A549 treated with ZK216348 at 1 μM for 4 hours (cell line): ENCODE data around the gene UCP3. TPM values are rescaled to one million over a fixed set of nuclear protein-coding genes. Genes with fewer than 3 reads are reported as not detected.

ENCODE experiments used
- total RNA-seq: library from RNA; stranded (reverse); fragments of 200-300 nt; extraction: Qiagen RNA extraction; gene quantifications from 5 replicates; pipeline ENCODE4 v1.2.3, GENCODE V29; 2022; ENCODE audit warnings: low read depth

Gene UCP3, protein sequence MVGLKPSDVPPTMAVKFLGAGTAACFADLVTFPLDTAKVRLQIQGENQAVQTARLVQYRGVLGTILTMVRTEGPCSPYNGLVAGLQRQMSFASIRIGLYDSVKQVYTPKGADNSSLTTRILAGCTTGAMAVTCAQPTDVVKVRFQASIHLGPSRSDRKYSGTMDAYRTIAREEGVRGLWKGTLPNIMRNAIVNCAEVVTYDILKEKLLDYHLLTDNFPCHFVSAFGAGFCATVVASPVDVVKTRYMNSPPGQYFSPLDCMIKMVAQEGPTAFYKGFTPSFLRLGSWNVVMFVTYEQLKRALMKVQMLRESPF
- 0.97 to 2.8 TPM (median 1.3 TPM) in 5 replicates for total RNA-seq

DNA sequence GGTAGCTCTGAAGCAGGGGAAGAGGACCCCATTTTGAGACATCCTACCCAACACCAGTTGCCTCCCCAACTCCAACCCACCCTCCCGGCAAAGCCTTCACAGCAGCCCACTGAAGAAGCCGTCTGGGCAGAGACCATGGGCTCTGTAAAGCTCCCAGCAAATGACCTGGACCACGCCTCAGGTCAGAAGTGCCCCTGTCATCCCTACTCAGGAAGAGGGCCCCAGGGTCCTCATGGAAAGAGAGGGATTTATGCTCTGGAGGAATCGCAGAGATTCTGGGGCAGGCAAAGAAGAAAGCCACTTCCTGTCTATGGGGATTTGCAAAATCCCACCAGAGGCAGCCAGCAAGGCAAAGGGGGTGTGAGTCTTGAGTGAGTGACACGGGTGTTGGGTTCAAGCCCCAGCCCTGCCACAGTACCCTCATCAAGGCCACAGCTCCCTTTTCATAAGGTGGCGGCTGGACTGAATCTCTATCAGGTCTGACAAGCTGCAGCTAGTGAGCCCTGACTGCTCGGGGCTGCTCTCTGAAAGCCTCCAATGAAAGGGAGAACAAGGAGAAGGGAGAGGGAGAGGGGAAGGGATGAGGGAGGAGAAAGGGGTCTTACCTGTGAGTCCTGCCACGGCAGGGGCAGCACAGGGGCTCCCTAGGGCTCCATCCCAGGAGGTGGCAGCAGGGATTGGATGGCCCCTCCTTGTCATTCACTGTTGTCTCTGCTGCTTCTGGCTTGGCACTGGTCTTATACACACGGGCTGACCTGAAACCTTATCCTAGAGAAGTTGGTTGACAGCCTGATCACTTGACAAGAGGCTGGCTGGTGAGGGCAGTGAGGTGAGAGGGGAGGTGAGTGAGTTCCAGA is at the start of gene UCP3:
Gene UCP3 (minus strand): TSS at position 713 of the 857 bp plus-strand sequence. CDS start 2,043 bp downstream, outside the sequence.

DNA sequence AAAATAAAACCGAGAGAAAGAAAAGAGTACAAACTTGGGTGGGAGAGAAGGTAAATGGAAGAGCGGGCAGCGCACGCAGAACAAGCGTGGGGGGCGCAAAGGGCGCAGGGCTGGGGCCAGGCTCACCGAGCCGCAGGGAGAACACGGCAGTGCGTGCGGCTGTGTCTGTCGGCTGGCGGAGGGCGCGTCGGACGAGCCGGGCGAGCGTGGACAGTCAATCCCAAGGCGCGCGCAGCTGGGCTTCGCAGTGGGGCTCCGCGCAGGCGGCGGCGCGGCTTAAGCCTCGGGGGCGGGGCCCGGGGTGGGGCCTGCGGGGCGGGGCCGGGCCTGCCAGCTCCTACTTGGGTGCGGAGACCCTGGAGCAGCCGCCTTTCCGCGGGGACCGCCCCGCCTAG is 26.3 kb downstream of the UCP3 start, which contains the start of gene UCP2:
Gene UCP2 (minus strand): TSS at position 249 of the 395 bp plus-strand sequence. CDS start 4,465 bp downstream, outside the sequence.

DNA sequence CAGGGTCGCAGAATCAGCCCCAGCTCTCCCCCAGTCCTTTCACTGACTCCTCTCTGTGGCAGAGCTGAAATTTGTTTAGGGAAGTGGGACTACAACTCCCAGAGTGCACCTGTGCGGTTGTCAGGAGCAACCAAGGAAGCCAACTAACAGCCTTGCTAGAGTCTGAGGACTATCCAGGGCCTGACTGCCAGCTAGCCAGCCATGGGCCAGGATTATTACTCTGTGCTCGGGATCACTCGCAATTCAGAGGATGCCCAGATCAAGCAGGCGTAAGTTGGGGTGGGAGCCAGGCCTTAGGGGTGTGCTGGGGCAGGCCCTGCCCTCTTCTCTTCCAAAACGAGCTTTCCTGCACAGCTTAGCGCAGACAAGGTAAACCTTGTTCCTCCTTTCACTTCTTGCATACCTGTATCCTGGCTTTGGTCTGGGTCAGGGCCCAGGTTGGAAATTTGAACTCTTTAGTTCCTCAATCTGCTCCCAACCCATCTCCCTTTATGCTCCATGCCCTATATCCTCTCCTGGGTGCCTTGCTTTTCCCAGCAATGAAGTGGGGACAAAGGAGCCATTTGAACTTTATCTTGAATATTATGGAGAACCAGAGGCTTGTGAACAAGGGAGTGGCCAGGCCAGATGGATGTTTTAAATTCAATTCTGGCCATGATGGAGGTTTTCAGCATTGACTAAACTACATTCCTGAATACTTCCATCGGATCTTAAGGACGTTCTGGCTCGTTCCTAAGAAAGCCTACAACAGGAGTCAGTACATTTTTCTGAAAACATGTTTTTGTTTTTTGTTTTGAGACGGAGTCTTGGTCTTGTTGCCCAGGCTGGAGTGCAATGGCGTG is 57.8 kb downstream of the UCP3 start, which contains the start of gene DNAJB13:
Gene DNAJB13 (plus strand): TSS at position 158 of the 842 bp plus-strand sequence. CDS start 44 bp downstream, at position 202.

Other genes starting within 250 kb of the UCP3 start
- gene RAB6A, start 248.0 kb downstream of the UCP3 start, total RNA-seq = 42.5 to 72.8 TPM (median 69.9 TPM) in 5 replicates
- gene MRPL48, start 221.2 kb downstream of the UCP3 start, total RNA-seq = 45.3 to 66.7 TPM (median 52.9 TPM) in 5 replicates
- gene COA4, start 132.2 kb downstream of the UCP3 start, total RNA-seq = 126 to 150 TPM (median 133 TPM) in 5 replicates
- gene PAAF1, start 132.1 kb downstream of the UCP3 start, total RNA-seq = 10.7 to 13.6 TPM (median 12.0 TPM) in 5 replicates
- gene DNAJB13, start 58.1 kb downstream of the UCP3 start, total RNA-seq = 0.22 to 1.4 TPM (median 0.53 TPM) in 5 replicates
- gene UCP2, start 26.2 kb downstream of the UCP3 start, total RNA-seq = 69.4 to 85.8 TPM (median 75.8 TPM) in 5 replicates
- 14.1 to 20.4 TPM (median 19.7 TPM) in 5 replicates for gene C2CD3, start 161.9 kb upstream of the UCP3 start, total RNA-seq
- 48.8 to 58.4 TPM (median 56.7 TPM) in 5 replicates for gene PPME1, start 162.2 kb upstream of the UCP3 start, total RNA-seq